GM18951 (cell line): ENCODE data around the gene CLDN24.

Experiments used
- POLR2A ChIP-seq: IDR thresholded peaks from 4 replicates; pipeline ENCODE4 v1.6.1; 2011; ENCODE audit warnings: mild to moderate bottlenecking; ENCODE audit not compliant: insufficient read length, insufficient read depth; ENCODE audit errors: extremely low read depth
- in situ Hi-C: fragments of 300-500 bp; cut with MboI; formaldehyde crosslinking; loops from one replicate; pipeline ENCODE4 v1.12.0; 2022; ENCODE audit warnings: low sequenced_read_pairs, mixed read lengths, inconsistent platforms; ENCODE audit not compliant: unreplicated experiment

CLDN24 gene

DNA sequence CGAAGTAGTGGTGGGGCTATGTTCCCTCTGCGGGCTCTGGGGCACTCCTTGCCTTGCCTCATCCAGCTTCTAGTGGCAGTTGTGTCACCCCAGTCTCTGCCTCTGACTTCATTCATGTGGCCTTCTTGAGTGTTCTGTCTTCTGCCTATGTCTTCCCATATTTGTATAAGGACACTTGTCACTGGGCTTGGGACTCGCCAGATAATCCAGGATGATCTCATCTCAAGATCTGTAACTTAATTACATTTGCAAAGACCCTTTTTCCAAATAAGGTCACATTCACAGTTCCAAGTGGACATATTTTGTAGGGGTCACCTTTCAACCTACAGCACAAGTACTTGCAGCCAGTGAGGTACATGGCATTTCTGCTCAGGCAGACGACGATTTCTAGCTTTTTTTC lies 30.3 kb upstream of the CLDN24 start:
- in situ Hi-C loops = no loop called here
- no peak for TF ChIP-seq POLR2A

DNA sequence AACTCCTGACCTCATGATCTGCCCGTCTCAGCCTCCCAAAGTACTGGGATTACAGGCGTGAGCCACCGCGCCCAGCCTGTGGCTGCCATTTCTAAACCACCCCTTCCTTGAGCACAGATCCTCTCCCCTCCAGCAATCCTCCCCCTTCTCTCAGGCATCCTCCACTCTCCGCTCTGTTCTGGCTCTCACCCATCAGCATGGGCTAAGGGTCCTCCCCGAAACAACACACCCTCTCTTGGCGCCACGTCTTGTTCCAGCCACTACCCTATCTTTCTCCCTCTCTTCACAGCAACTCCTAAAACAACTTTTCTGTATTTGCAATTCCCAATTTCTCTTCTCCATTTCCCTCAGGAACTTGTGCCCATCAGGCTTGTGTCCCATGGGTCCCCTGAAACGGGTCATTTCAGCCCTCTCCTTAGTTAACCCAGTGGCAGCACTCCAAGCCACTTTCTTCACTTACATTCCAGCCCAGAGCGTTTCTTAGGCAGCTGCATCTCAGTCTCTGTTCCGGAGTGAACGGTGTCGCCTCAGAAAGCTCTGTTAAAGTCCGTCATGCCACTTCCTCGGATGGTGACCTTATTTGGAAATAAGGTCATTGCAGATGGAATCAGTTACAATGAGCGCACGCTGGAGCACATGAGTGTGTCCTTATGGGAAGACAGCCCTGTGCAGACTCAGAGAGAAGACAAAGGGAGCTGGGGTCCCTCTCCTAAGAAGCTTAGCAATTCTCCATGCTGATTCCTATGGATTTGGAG lies 28.3 kb upstream of the CLDN24 start:
- TF ChIP-seq POLR2A = no peak

DNA sequence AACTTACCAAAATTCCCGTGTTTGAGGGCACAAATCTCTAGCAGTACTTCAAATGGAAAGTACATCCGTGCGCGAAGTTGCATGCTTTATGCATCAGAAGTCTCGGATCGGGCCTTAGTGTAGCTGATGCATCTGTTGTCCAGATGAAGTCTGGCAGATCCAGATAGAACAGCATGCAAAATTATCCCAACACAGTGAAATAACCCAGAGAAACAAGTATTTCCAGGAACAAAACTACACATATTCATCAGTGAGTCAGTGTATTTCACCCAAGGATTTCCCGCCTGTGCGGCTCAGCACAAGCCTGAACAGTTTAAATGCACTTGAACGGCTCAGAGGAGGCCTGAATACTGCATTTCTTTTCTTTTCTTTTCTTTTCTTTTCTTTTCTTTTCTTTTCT lies 27.4 kb upstream of the CLDN24 start:
- no peak for TF ChIP-seq POLR2A
- in situ Hi-C loops = no loop called here

More for the DNA sequence above, 28.3 kb upstream of the CLDN24 start:
- in situ Hi-C loops = no loop called here

DNA sequence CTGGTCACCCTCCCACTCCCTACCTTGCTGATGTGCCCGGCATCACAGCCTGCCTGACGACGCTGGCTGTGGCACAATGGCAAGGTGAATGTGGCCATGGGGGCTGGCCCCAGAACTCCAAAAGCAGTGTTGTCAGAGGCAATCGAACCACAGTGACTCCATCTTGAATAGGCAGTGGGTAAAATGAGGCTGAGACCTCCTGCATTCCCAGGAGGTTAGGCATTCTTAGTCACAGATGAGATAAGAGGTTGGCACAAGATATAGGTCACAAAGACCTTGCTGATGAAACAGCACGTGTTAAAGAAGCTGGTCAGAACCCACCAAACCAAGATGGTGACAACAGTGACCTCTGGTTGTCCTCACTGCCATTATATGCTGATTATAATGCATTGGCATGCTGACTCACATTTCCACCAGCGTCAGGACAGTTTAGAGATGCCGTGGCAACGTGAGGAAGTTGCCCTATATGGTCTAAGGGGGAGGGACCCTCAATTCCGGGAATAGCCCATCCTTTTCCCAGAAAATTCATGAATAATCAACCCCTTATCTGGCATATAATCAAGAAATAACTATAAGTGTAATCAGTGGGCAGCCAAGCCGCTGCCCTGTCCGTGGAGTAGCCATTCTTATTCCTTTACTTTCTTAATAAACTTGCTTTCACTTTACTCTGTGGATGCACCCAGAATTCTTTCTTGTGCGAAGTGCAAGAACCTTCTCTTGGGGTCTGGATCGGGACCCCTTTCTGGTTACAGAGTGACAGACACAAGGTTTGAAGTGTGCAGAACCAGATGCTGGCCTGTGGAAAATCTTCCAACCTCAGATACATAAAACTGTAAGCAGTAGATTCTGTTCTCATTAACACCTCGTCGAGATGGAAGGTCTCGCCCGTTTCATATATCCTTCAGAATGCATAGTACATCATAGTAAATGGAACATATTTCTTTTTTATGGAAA lies 26.8 kb upstream of the CLDN24 start:
- no peak for TF ChIP-seq POLR2A
- in situ Hi-C loops = no loop called here

DNA sequence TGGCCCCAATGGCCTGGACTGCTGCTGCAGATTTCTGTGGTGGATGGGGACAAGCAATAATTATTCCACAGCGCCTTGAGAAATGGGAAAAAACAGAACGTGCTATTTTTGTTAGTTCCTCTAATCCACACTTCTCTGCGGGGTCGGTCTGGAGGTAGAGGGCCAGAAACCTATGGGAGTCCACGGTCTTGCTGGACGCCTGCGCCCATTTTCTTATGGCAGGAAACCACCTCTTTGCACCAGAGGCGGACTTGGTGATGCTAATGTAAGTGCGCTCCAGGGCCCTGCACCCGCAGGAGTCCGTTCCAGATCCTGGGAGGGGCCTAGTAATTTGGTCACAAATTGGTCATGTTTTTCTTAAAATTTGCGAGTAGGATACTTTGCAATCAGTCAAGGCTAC lies 25.9 kb upstream of the CLDN24 start:
- TF ChIP-seq POLR2A = no peak
- in situ Hi-C loops = no loop called here

DNA sequence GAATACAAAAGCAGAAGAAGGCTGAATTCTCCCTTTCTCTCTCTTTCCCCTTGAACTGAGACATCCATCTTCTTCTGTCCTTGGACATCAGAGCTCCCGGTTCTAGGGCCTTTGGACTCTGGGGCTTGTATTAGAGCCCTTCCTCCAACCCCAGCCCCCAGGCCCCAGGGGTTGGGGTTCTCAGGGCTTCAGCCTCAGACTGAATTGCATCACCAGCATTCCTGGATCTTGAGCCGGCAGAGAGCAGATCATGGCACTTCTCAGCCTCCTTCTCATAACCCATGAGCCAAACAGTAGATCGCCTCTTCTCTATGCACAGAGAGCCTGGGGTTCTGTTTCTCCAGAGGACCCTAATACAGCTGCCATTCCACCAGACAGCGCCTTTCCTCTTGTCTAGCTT lies 25.3 kb upstream of the CLDN24 start:
- no peak for TF ChIP-seq POLR2A
- in situ Hi-C loops = no loop called here

DNA sequence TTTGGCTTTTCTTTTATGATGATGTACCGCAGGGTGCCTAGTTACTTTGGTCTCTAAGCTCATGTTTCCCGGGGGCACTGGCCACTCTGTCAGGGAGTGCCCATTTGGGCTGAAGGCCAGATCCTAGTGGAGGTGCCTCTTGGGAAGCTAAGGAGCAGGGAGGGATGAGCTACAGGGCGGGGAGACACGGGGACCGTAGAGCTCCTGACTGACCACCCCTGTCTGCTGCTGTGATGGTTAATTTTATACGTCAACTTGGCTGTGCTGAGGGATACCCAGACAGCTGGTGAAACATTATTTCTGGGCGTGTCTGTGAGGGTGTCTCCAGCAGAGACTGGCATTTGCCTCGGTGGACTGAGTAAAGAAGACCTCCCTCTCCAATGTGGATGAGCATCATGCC lies 24.9 kb upstream of the CLDN24 start:
- no peak for TF ChIP-seq POLR2A
- in situ Hi-C loops = no loop called here

DNA sequence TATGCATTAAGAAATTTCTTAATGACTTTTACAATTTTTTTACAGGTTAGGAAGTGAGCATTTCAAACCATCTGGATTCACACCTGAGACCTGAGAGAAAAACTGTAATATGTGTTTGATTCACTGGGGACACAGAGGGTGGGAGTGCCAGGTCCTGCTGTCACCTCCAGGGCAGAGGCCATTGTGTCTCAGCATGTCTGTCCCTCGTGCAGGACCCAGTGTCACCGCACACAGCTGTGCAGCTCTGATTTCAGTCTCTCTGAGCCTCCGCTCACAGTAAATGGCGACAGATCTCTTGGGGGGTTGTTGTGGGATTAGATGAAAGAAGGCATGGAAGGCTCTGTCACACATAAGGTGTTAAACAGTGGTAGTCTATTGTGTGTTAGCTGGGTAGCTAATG lies 23.0 kb upstream of the CLDN24 start:
- in situ Hi-C loops = no loop called here
- no peak for TF ChIP-seq POLR2A

DNA sequence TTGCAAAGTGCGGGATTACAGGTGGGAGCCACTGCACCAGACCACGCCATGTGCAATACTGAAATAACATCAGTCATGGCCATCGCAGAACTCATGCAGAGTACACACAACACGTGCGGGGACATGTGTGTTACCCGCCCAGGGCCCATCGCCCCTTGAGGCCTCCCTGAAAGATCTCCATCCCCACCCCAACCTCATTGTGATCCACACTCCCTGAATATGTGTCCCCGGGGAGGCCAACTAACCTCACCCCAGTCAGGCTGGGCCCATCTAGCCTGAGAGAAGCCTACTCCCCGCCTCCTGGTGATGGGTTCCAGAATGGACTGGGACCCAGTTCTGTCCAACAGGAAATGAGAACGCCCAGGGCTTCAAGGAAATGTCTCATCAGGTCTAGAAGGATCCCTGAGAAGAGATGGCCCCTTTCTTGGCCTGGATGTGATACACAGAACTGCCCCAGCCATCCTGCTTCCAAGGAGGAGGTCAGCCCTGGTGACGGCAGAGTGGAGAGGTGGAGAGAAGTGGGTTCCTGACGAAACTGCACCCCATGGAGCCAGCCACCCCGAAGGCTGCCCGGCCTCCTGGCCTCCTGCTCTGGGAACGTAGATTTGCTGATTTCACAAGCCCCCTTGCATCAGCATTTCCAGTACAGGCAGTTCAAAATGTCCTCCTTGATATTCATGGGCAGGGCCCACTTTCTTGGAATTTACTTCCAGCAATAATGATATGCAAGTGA lies 22.5 kb upstream of the CLDN24 start:
- in situ Hi-C loops = no loop called here

DNA sequence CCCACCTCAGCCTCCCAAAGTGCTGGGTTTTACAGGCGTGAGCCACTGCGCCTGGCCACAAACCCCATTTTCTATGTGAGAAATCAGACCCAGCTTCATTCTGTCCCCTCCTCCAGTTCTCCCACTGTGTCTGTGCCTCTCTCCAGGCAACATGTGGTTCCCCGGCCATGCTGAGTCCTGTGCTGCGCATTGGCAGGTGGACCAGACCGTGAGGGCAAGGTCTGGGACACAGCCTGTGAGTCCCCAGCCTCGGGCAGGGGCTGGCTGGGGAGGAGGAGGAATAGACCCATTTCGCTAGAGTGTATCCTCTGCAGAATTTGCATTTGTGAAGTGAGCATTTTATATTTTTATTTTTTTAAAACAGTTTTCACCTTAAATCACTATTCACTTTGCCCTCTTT lies 21.5 kb upstream of the CLDN24 start:
- in situ Hi-C loops = no loop called here
- no peak for TF ChIP-seq POLR2A

More for the DNA sequence above, 22.5 kb upstream of the CLDN24 start:
- no peak for TF ChIP-seq POLR2A

DNA sequence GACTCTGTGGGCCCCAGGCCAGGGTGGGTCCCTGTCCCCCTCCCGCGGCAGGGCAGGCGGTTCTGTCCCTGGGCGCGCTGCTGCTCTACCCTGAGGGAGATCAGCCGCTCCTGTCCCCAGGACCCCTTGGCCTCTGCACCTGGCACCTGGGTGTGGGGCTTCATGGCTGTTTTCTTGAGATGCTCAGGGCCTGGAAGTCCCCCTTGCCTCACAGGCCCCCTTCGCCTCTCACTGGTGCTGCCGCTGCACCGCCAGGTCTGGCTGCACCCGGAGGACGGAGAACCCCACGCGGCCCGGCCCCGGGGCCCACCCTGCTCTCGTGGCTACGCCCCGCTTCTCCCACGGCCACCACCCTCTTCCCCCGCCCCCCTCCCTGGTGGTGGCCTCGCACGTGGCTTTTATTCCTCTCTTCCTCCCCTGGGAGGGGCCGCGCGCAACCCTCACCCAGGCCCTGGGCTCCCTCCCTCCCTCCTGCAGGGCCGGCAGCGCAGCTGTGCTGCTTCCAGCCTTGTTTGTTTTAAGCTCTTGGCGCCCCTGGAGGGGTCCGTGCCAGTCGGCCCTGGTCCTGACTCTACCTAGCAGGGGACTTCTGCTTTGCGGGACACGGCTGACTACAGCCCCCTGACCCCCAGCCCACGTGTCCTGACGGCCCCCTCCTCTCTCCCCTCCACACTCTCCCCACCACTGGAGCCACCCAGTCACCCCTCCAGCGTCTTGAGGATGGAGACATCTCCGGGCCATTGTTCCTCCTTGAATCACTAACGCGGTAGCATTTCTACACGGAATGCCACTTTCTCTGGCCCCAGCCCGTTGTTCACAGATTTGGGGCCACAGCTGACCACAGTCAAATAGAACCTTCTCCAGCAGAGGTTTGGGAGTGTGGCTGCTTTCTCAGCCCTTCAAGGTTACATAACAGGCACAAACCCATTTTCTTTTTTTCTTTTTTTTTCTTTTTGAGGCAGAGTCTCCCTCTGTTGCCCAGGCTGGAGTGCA lies 20.6 kb upstream of the CLDN24 start:
- in situ Hi-C loops = no loop called here
- no peak for TF ChIP-seq POLR2A

DNA sequence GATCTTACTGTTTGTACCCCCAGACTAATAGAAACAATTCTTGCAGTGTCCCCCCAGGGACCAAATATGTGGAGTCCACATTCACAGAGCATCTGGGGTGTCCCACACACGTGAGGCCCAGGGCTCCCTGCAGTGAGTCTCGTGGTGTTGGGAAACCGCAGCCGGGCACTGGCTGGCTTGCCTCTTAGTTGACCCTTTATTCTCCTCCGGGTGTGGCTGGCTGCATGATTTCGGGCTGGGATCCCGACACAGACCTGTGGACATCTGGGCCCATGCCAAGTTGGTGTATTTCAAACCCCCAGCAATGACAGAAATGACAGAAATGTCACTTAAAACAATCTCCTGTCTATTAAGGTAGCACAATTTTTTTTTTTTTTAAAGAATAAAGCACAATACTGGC lies 15.6 kb upstream of the CLDN24 start:
- TF ChIP-seq POLR2A = no peak
- in situ Hi-C loops = no loop called here
